GM19468 (cell line): ENCODE results near the gene GABBR2.

Source experiments
- ATAC-seq: cut with Tn5 transposase; IDR thresholded peaks from one replicate; pipeline ENCODE4 v1.9.1; 2021; ENCODE audit warnings: mild to moderate bottlenecking, moderate library complexity, moderate number of reproducible peaks; ENCODE audit not compliant: unreplicated experiment; ENCODE audit errors: extremely low read depth

GABBR2 gene

GRCh38 chr9:98708933-98709911 is at the start of gene GABBR2:
GABBR2 (minus strand) TSS chr9:98708935; CDS start chr9:98708737, 198 bp downstream.
- no peak for ATAC-seq

DNA sequence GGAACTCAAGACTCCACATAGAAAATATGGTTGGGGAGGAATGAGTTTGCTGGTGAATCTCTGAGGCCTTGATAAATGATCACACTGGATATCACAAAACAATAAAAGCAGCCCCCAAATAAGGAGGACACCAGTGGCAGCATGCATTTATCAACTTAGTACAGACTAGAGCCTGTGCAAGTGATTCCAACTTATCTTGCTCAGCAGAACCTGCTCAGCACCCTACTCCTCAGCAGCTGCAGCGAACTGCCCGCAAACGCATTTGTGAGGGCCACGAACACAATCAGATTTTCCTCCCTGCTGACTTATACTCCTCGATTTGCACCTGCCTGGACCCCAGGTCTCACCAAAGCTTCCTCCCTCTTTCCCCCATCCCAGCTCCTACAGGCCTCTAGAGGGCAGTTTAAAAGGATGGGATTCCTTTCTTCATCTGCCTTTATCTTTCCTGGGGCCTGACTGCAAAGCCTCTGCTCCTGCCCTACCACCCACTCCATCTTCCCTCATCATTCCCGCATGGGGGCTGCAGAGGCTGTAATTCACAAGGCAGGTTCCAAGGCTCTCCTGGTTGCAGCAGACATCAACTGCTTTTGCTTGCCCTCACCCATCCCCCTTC is 46.4 kb upstream of the GABBR2 start:
- ATAC-seq, result no peak

- no peak for ATAC-seq
Measured at GRCh38 chr9:98751210-98751609, 42.5 kb upstream of the GABBR2 start.

- ATAC-seq, result no peak
Measured at GRCh38 chr9:98750364-98751060, 41.8 kb upstream of the GABBR2 start.

GRCh38 chr9:98747476-98747875 is 38.7 kb upstream of the GABBR2 start:
- ATAC-seq, result no peak

DNA sequence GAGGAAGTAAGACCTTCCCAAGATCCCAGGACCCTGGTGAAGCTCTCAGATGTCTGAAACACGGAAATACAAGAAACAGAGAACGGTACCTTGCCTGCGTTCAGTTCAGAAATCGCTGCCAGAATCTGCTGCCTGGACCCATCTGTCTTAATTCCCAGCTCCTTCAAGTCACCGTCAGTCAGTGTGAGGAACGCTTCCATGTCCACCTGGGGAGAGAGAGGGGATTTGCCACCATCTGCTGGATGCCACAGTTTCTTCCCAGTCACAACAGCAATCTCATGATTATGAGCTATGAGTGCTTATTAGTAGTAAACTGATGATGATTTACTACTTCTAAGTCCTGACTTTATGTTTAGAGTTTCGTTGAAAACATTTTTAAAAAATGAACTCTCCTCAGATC is 36.7 kb upstream of the GABBR2 start:
- ATAC-seq, result no peak

GRCh38 chr9:98743818-98744611 is 35.3 kb upstream of the GABBR2 start:
- ATAC-seq, result no peak

DNA sequence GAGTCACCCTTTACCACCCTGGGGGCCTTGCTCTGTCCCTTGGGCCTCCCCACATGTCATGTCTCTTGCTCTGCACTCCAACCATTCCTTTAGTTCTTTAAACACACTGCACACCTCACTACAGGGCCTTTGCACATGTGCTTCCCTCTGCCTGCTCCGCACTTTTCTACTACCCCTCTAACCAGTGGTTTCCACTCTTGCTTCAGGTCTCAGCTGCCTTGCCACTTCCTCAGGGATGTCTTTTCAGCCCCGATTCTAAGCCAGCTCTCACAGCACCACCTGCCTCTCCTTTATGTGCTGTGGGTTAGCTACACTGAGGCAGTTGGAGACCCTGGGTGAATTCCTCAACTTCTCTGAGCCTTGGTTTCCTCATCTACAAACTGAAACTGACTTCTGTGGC is 34.6 kb upstream of the GABBR2 start:
- no peak for ATAC-seq

- no peak for ATAC-seq
Measured at GRCh38 chr9:98742325-98743280, 33.9 kb upstream of the GABBR2 start.

DNA sequence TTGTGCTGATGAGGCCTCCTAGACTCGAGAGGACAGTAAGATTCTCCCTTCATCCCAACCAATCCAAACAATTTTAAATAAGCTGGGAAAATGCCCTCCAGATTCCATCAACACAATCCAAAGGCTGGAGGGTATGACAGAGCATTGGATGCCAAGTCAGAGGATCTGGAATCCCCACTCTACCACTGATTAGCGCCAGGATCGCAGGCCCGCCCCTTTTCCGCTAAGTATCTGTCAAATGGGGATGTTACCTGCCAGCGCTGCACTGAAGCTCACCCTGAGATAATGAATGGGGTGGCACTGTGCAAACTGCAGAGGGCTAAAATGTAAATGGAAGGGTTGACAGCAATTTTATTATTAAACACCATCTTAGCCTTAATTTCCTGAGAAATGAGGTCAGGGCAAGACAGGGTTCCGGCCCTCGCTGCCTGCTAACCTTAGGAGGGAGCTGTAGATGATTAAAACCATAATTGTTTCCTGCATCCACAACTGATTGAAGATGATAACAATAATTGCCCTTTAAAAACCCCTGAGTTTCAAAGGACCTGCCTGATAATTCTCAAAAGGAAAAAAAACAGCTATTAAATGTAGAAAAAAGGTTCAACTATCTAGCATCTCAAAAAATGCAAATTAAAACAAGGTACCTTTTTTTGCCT is 31.6 kb upstream of the GABBR2 start:
- no peak for ATAC-seq

- no peak for ATAC-seq
Measured at GRCh38 chr9:98738741-98739140, 30.0 kb upstream of the GABBR2 start.

DNA sequence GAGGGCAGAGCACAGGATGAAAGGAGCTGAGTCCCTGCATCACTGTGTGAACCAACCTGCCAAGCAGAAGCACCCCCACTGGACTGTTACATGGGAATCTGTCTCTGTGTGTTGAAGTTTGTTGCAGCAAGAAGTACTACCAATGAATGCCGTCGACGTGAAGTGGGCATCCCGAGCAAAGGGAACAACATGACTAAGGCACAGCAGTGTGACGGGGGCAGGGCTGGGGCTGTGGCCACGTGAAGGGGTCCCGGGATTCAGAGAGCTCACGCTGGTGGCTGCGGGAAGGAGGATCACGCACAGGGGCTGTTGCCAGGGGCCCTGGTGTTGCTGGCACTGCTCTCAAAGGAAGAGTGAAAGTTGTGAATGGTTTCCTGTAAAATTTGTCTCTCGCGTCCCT is 27.5 kb upstream of the GABBR2 start:
- no peak for ATAC-seq

- ATAC-seq, result no peak
Measured at GRCh38 chr9:98732801-98733200, 24.1 kb upstream of the GABBR2 start.

DNA sequence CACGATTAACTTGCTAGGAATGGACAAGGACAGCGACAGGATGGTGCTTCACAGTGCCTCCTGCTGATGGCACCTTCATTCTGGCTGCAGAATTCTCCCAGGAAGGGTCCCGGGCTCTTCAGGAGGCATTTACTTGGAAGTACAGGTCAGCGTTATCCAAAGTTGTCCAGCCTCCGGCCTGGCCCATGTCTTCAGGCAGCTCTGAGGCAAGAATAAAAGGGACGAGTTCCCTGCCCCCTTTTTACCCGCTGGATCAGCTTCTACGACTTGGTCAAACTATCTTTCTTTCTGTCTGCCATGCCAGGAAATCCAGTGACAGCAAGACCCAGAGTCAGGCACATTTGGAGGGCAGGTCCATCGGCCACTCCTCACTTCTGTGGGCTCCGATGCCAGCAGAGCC is 23.4 kb upstream of the GABBR2 start:
- ATAC-seq, result no peak

GRCh38 chr9:98730871-98731270 is 22.1 kb upstream of the GABBR2 start:
- no peak for ATAC-seq

DNA sequence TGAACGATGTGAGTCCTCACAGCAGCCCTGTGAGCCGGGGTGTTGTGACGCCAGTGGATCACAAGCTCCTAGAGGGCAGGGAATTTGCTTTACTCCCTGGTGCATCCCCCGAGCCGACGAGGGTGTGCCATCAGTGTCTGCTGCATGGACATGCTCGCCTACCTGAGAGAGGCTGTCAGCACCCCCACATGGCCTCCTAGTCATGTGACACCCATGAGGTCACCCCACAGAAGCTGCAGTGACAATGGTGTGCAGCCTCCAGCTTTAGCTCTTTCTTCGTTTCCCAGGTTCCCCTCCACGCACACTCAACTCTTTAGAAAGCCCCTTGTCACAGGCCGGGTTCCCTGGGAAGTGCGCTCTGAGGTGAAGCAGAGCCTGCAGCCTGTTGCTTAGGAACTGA is 19.8 kb upstream of the GABBR2 start:
- ATAC-seq, result no peak

GRCh38 chr9:98727428-98727827 is 18.7 kb upstream of the GABBR2 start:
- ATAC-seq, result no peak

DNA sequence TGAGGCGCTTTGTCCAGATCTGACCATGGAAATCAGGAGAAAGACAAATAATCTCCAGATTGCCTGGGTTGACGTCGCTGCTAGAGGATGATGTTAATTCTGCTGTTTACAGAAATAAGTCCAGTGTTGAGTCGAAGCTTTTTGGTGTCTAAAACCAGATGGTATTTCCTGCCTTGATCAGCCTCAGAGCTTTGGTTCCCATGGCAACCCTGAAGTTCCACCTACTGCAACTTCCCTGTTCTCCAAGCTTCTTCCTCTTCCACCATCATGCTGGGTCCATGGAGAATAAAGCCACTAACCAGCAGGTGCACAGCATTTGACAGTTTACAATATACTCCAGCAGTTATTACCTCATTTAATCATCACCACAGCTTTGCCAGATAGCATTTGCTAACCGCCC is 18.0 kb upstream of the GABBR2 start:
- ATAC-seq, result no peak
